Vagina (tissue), 2 donors: Measurements from ENCODE around the gene ABLIM2.
A peak's percentile ranks its signal among the peaks of the same experiment; 100 is the strongest.

Source experiments
- CTCF ChIP-seq, 3 experiments: fragments of 450-650 bp in 2 of 3; fragments of 200-600 bp in 1 of 3; sonication (generic) in 1 of 3; IDR thresholded peaks; one replicate each; pipeline ENCODE4 v1.5.1; 2017 to 2019; ENCODE audit warnings: antibody characterized with exemption in 3 of 3, mild to moderate bottlenecking in 2 of 3, moderate library complexity in 2 of 3
- POLR2A ChIP-seq, 2 donors: fragments of 450-650 bp; IDR thresholded peaks; one replicate each; pipeline ENCODE4 v1.6.1; 2017; ENCODE audit warnings: antibody characterized with exemption in 2 of 2, mild to moderate bottlenecking in 2 of 2, moderate library complexity in 2 of 2
- POLR2AphosphoS5 ChIP-seq, 2 donors: sonication (generic); formaldehyde crosslinking; IDR thresholded peaks; one replicate each; pipeline ENCODE4 v1.9.0; 2017; ENCODE audit warnings: antibody characterized with exemption in 2 of 2, mild to moderate bottlenecking in 2 of 2, low read depth in 1 of 2; ENCODE audit not compliant: insufficient read depth in 1 of 2

DNA sequence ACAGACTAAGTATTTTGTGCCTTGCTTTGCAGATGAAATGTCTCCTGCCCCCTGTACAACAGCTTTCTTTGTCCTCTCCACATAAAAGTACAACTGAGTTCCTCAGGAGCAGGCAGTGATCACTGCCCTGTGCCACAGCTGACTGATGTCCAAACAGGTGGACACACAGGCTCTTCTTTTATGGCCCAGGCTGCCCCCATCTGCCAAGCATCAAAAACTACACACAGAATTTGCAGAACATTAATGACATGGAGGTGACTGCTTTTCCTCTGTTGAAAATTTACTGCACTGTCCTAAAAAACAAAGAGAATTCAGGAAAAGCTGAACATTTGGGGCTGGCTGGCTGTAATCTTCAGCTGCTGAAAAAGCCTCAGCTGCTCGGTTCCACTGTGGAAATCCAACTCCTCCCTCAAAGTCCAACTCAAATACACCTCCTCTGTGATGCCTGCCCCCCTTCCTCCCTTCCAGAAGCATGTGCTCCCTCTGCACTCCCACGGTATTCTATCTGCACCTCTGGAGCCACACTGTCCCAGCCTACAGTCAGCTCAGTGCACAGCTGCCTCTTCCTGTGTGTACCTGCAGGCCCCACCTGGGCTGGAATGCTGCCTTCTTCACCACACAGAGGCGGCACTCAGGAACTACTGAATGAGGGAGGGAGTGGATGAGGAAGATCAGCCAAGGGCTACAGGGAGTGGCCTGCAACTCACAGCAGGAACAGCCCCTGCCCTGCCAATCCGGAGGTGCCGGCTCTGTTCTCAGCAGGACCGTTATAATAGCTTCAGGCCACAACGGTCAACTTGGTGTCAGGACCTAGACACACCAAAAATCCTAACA is 229.3 kb downstream of the ABLIM2 start:
- TF ChIP-seq CTCF (IDR thresholded peaks at IDR 0.05), result no peak
- TF ChIP-seq POLR2A (IDR thresholded peaks at IDR 0.05), result no peak
- peak; percentile 31 for TF ChIP-seq POLR2AphosphoS5 (IDR thresholded peaks at IDR 0.05; ENCODE audit: insufficient read depth in 1 of 2, low read depth in 1 of 2)
